SIG-M5 treated with dmso at 0.1 percent for 504 hours (cell line): ENCODE results near the gene PDGFC.

Experiments used
- DNase-seq: peaks from one replicate; lab custom pipeline; 2025; ENCODE audit not compliant: unreplicated experiment; lab: John Stamatoyannopoulos, UW

Gene PDGFC

DNA sequence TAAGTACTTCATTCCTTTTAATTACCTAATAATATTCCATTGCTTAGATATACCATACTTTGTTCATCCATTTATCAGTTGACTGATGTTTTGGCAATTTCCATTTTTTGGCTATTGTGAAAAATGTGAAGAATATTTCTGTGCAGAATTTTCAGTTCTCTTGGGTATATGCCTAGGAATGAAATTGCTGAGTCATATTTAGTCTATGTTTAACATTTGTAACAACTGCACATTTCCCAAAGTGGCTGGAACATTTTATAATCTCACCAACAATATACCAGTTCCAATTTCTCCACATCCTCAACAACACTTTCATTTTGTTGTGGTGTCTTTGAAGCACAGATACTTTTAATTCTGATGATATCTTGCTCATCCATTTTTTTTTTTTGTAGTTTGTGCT is 215.5 kb downstream of the PDGFC start:
- DNase-seq, result no peak

DNA sequence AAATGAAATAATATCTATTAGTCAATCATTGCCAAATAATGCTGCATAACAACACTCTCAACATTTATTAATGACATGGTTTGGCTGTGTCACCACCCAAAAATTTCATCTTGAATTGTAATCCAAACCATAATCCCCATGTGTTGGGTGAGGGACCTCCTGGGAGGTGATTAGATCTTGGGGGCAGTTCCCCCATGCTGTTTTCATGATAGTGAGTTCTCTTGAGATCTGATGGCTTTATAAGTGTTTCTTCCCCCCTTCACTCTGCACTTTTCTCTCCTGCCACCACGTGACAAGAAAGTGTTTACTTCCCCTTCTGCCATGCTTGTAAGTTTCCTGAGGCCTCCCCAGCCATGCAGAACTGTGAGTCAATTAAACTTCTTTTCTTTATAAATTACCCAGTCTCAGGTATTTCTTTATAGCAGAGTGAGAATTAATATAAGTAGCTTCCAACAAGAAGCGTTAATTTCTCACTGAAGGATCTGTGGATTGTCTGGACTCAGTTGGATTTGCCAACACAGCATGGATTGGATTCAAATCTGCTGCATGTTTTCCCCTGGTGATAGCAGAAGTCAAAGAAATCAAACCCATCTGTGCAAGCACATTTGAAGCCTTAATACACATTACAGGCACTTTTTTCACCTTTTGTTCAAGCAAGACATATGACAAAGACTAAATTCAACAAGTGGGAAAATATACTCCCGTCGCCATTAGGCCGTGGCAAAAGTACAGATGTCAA is 216.6 kb downstream of the PDGFC start:
- DNase-seq, result no peak

DNA sequence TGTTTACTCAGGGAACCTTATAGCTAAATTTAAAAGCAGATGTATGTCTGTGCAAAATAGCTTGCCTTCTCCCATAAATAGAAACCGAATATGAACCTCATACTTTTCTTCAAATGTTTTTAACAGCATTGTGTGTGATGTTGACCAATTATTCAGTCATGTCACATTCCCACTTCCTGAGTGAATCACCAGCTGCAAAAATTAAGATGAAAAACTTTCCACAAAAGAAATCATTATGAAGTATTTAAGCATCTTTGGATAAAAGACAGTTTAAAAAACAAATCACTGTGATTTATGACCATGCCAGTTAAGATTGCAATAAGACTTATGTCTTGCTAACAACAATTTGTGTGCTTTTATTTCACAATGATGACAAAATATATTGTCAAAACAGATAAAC is 220.1 kb downstream of the PDGFC start:
- no peak for DNase-seq

GRCh38 chr4:156749426-156750403 is 221.9 kb downstream of the PDGFC start:
- DNase-seq, result no peak

DNA sequence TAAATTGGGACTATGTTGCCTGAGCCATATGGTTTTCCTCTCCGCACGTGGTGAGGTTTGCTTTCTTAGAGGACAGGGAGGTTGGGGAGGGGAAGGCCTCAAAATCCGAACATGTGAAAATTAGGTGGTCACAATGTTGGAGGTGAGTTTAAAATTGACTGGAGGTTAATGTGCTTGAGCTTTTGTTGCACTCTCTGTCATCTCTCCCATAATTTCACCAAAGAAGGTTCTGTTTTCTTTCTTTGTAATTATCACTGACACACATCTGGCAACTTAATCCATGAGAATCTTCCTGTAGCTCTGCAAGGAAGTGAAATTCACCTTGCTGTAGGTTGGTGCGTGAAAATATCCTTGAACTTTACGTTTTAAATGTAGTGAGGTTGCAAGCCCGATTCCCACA is 225.5 kb downstream of the PDGFC start:
- no peak for DNase-seq

DNA sequence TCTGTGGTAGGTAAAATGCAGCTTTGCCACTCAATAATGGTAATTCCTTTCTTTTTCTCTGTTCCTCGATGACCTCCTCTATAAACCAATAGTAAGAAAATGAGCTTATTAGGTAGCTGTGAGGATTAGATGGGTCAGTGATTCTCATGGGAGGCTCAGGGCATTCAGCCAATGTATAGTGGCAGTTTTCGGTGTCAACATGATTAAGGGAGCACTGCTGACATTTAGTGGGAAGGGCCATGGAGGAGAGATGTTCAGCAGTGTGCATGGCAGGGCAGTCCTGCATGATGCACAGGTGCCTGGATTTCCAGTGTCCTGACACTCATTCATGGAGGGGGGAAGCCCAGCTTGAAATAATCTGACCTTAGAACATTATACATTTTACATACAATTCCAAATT is 232.8 kb downstream of the PDGFC start:
- DNase-seq, result no peak

DNA sequence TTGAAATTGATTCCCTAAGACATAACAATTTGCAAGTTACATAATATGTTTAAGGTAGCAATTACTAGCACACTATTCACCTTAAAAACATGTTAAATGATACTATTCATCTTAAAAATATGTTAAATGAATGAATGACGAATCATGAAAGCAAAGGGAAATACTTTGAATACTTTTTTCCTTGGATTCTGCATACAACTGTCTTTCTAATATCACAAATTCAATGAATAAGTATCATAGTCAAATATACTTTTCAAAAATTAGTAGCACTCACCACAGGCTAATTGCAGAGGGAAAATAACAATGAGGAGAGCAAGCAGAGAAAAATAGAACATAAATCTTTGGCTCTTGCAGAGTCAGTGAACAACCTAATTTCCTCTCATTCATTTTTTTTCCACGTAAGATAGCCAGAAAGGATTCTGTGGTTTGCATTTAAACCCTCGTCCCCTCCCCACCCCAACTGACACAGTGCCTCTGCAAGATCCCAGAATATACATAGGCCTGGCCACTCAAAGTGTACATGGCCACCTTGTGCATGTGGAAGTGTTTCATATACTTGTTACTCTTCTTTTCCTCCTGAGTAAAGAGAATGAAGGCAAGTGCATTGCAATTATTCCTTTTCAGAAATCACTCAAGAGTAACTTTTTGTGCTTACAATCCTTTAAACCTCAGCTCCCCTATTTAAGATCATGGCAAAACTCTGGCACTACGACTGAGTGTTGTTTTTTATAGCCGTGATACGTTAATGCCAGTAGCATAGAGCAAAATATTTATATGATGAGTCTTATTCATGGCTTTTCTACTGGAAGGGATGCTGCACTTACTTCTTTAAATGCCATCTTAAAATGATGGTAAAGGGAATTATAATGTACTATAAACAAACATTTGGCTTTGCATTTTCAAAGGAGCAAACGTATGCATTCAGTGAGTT is 236.4 kb downstream of the PDGFC start:
- DNase-seq, result no peak

- DNase-seq, result no peak
Measured at GRCh38 chr4:156733582-156733981, 238.0 kb downstream of the PDGFC start.

GRCh38 chr4:156732634-156733033 is 239.0 kb downstream of the PDGFC start:
- DNase-seq, result no peak

GRCh38 chr4:156729416-156729815 is 242.2 kb downstream of the PDGFC start:
- DNase-seq, result no peak

- DNase-seq, result no peak
Measured at GRCh38 chr4:156725257-156725656, 246.3 kb downstream of the PDGFC start.

DNA sequence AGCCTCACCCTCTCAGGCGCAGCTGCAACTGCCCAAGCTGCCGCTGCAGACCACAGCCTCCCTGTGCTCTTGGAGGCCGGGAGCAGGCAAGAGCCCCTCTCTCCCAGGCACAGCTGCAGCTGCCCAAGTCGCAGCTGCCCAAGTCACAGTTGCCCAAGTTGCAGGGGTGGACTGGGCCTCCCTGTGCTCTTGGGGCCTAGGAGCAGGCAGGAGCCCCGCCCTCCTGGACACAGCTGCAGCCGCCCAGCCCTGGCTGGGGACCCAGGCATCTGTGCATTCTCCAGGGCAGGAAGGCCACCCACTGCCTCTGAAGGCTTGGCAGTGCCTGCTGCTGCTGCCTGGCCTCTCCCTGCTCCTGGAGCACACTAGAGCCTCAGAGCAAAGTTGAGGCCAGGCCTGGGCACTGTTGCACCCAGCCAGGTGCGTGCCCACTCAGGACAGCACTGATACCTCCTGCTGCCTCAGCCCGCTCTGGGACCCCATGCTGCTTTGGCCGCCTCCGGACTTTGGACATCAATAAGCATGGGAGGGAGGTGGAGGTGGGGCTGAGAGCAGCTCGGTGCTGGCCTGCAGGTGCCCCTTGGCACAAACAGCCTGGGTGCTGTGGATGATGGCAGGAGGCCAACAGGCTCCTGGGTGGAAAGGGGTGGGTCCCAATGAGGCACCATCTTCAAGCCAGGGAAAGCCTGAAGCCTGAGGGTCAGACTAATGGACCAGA is 247.5 kb downstream of the PDGFC start:
- DNase-seq, result no peak

GRCh38 chr4:156718226-156718625 is 253.4 kb downstream of the PDGFC start:
- no peak for DNase-seq

GRCh38 chr4:156711193-156711590 is 260.4 kb downstream of the PDGFC start:
- DNase-seq, result no peak
